Ectodermal cell (in vitro differentiated cells): ENCODE data around the gene AKIRIN2.

Source experiments
- H3K27ac ChIP-seq: 2 replicates; pipeline ENCODE4 v1.7.0; 2013; ENCODE audit warnings: mild to moderate bottlenecking, low read depth, low read length; ENCODE audit not compliant: insufficient read depth, poor library complexity, severe bottlenecking
- H3K27me3 ChIP-seq: 2 replicates; pipeline ENCODE4 v1.7.0; 2013; ENCODE audit warnings: mild to moderate bottlenecking, low read length; ENCODE audit not compliant: insufficient read depth, control insufficient read depth, poor library complexity, severe bottlenecking
- H3K36me3 ChIP-seq: one replicate; pipeline ENCODE4 v1.7.0; 2013; ENCODE audit warnings: low read length; ENCODE audit not compliant: control insufficient read depth, insufficient read depth
- H3K4me1 ChIP-seq: one replicate; pipeline ENCODE4 v1.7.0; 2013; ENCODE audit warnings: low read length; ENCODE audit not compliant: control insufficient read depth, insufficient read depth
- H3K4me3 ChIP-seq: 2 replicates; pipeline ENCODE4 v1.7.0; 2013; ENCODE audit warnings: low read depth, low read length, control low read depth; ENCODE audit not compliant: insufficient read depth
- H3K9me3 ChIP-seq: 2 replicates; pipeline ENCODE4 v1.7.0; 2013; ENCODE audit warnings: mild to moderate bottlenecking, low read length, moderate library complexity; ENCODE audit not compliant: control insufficient read depth
- WGBS, 2 experiments: methylation state at CpG; one replicate each; pipeline ENCODE4 v1.1.7; 2013; ENCODE audit warnings: missing lambda C conversion rate in 2 of 2; 5-methylcytosine and 5-hydroxymethylcytosine counted together

Gene AKIRIN2

GRCh38 chr6:87669051-87669450 is 33.0 kb downstream of the AKIRIN2 start:
- no peak overlapping the region for H3K27ac ChIP-seq
- 100% methylated on average over 1 to 3 of the region's 3 CpGs for WGBS, 2 experiments
- H3K36me3 ChIP-seq: peaks cover 3% of the 10 kb centered on the region

GRCh38 chr6:87668013-87668412 is 34.0 kb downstream of the AKIRIN2 start:
- Histone ChIP-seq H3K4me1 (peaks cover 4% of the 10 kb centered on the region), H3K27ac (no peak overlapping the region), H3K27me3 (no peaks in the 10 kb centered on the region), H3K9me3 (no peaks in the 10 kb centered on the region), H3K4me3 (no peak overlapping the region), H3K36me3 (peaks cover 3% of the 10 kb centered on the region)
- WGBS, 2 experiments: 94 to 100% methylated on average over 2 of the region's 2 CpGs

More at GRCh38 chr6:87669051-87669450, 33.0 kb downstream of the AKIRIN2 start:
- no peak overlapping the region for H3K4me3 ChIP-seq
- H3K27me3 ChIP-seq: no peaks in the 10 kb centered on the region
- H3K4me1 ChIP-seq: peaks cover 4% of the 10 kb centered on the region
- no peaks in the 10 kb centered on the region for H3K9me3 ChIP-seq

GRCh38 chr6:87667032-87667431 is 35.0 kb downstream of the AKIRIN2 start:
- Histone ChIP-seq H3K27ac (no peak overlapping the region), H3K4me1 (peaks cover 4% of the 10 kb centered on the region), H3K4me3 (no peak overlapping the region), H3K9me3 (no peaks in the 10 kb centered on the region), H3K27me3 (no peaks in the 10 kb centered on the region), H3K36me3 (peaks cover 3% of the 10 kb centered on the region)

- Histone ChIP-seq H3K4me1 (no peaks in the 10 kb centered on the region), H3K36me3 (peaks cover 6% of the 10 kb centered on the region), H3K4me3 (no peak overlapping the region), H3K27ac (no peak overlapping the region), H3K9me3 (no peaks in the 10 kb centered on the region), H3K27me3 (no peaks in the 10 kb centered on the region)
Observed at GRCh38 chr6:87664921-87665485, 37.0 kb downstream of the AKIRIN2 start.

- Histone ChIP-seq H3K9me3 (no peaks in the 10 kb centered on the region), H3K4me1 (no peaks in the 10 kb centered on the region), H3K27ac (no peak overlapping the region), H3K27me3 (no peaks in the 10 kb centered on the region), H3K36me3 (peaks cover 3% of the 10 kb centered on the region), H3K4me3 (no peak overlapping the region)
- 83 to 90% methylated on average over 1 of the region's 2 CpGs for WGBS, 2 experiments
Observed at GRCh38 chr6:87663434-87663833, 38.6 kb downstream of the AKIRIN2 start.

GRCh38 chr6:87661503-87661902 is 40.5 kb downstream of the AKIRIN2 start:
- Histone ChIP-seq H3K36me3 (peaks cover 13% of the 10 kb centered on the region), H3K4me1 (no peaks in the 10 kb centered on the region), H3K9me3 (no peaks in the 10 kb centered on the region), H3K27me3 (no peaks in the 10 kb centered on the region), H3K27ac (no peak overlapping the region), H3K4me3 (no peak overlapping the region)
- WGBS, 2 experiments: 92 to 100% methylated on average over 1 of the region's 1 CpG

- Histone ChIP-seq H3K27ac (no peak overlapping the region), H3K36me3 (peaks cover 13% of the 10 kb centered on the region), H3K4me1 (no peaks in the 10 kb centered on the region), H3K4me3 (no peak overlapping the region), H3K9me3 (no peaks in the 10 kb centered on the region), H3K27me3 (no peaks in the 10 kb centered on the region)
- 100% methylated on average over 1 of the region's 1 CpG; no CpG with 5 or more reads in 1 of the 2 experiments for WGBS, 2 experiments
Observed at GRCh38 chr6:87661016-87661415, 41.0 kb downstream of the AKIRIN2 start.

GRCh38 chr6:87660226-87660911 is 41.7 kb downstream of the AKIRIN2 start:
- Histone ChIP-seq H3K27me3 (no peaks in the 10 kb centered on the region), H3K36me3 (peaks cover 18% of the 10 kb centered on the region), H3K27ac (no peak overlapping the region), H3K9me3 (no peaks in the 10 kb centered on the region), H3K4me3 (no peak overlapping the region), H3K4me1 (no peaks in the 10 kb centered on the region)

- Histone ChIP-seq H3K4me1 (no peaks in the 10 kb centered on the region), H3K27me3 (no peaks in the 10 kb centered on the region), H3K4me3 (no peak overlapping the region), H3K27ac (no peak overlapping the region), H3K36me3 (peaks cover 18% of the 10 kb centered on the region), H3K9me3 (no peaks in the 10 kb centered on the region)
Observed at GRCh38 chr6:87658516-87658915, 43.5 kb downstream of the AKIRIN2 start.

GRCh38 chr6:87656857-87657256 is 45.2 kb downstream of the AKIRIN2 start:
- Histone ChIP-seq H3K27ac (no peak overlapping the region), H3K9me3 (no peaks in the 10 kb centered on the region), H3K4me1 (no peaks in the 10 kb centered on the region), H3K27me3 (no peaks in the 10 kb centered on the region), H3K36me3 (peaks cover 18% of the 10 kb centered on the region), H3K4me3 (no peak overlapping the region)

- Histone ChIP-seq H3K4me1 (no peaks in the 10 kb centered on the region), H3K36me3 (peaks cover 18% of the 10 kb centered on the region), H3K27ac (no peak overlapping the region), H3K27me3 (no peaks in the 10 kb centered on the region), H3K4me3 (no peak overlapping the region), H3K9me3 (no peaks in the 10 kb centered on the region)
Observed at GRCh38 chr6:87655824-87656223, 46.2 kb downstream of the AKIRIN2 start.
